MM.1S (cell line): ENCODE measurements around the gene ALG6.

Experiments used
- DNase-seq: peaks from one replicate; pipeline ENCODE4 v3.0.0-alpha.2; 2015
- H2AFZ ChIP-seq: fragments of 300-600 bp; sonication (generic); 2 replicates; pipeline ENCODE4 v1.6.0; 2016; ENCODE audit warnings: antibody characterized with exemption, low read length
- H3F3A ChIP-seq: fragments of 300-600 bp; sonication (generic); 2 replicates; pipeline ENCODE4 v1.6.1; 2016; ENCODE audit warnings: mild to moderate bottlenecking, antibody characterized with exemption, low read length, moderate library complexity, mixed read lengths; ENCODE audit not compliant: insufficient read depth
- H3K27ac ChIP-seq: fragments of 300-600 bp; sonication (generic); 2 replicates; pipeline ENCODE4 v1.5.1; 2016; ENCODE audit warnings: mild to moderate bottlenecking, low read length
- H3K27me3 ChIP-seq: fragments of 300-600 bp; sonication (generic); replicated peaks from 2 replicates; pipeline ENCODE4 v1.6.0; 2016; ENCODE audit warnings: low read length; ENCODE audit not compliant: insufficient read depth
- H3K36me3 ChIP-seq: fragments of 300-600 bp; sonication (generic); replicated peaks from 2 replicates; pipeline ENCODE4 v1.6.1; 2016; ENCODE audit warnings: mild to moderate bottlenecking, low read length, mixed read lengths; ENCODE audit not compliant: insufficient read depth
- H3K4me1 ChIP-seq: fragments of 300-600 bp; sonication (generic); 2 replicates; pipeline ENCODE4 v1.6.1; 2016; ENCODE audit warnings: low read length, mixed read lengths
- H3K4me2 ChIP-seq: fragments of 300-600 bp; sonication (generic); 2 replicates; pipeline ENCODE4 v1.6.0; 2016; ENCODE audit warnings: low read depth, low read length
- H3K4me3 ChIP-seq: fragments of 300-600 bp; sonication (generic); 2 replicates; pipeline ENCODE4 v1.5.1; 2016; ENCODE audit warnings: low read length, mixed read lengths
- H3K79me2 ChIP-seq: fragments of 300-600 bp; sonication (generic); 2 replicates; pipeline ENCODE4 v1.6.1; 2016; ENCODE audit warnings: mixed run types, low read length, mixed read lengths
- H3K9ac ChIP-seq: fragments of 300-600 bp; sonication (generic); 2 replicates; pipeline ENCODE4 v1.6.1; 2016; ENCODE audit warnings: low read length, mixed read lengths
- H3K9me2 ChIP-seq: fragments of 300-600 bp; sonication (generic); replicated peaks from 2 replicates; pipeline ENCODE4 v1.6.1; 2016; ENCODE audit warnings: mild to moderate bottlenecking, low read length, mixed read lengths; ENCODE audit not compliant: insufficient read depth
- H3K9me3 ChIP-seq: fragments of 300-600 bp; sonication (generic); replicated peaks from 2 replicates; pipeline ENCODE4 v1.6.1; 2016; ENCODE audit warnings: mild to moderate bottlenecking, low read length, mixed read lengths; ENCODE audit not compliant: insufficient read depth
- H4K20me1 ChIP-seq: fragments of 300-600 bp; sonication (generic); 2 replicates; pipeline ENCODE4 v1.6.1; 2016; ENCODE audit warnings: mild to moderate bottlenecking, low read length, moderate library complexity, mixed read lengths; ENCODE audit not compliant: insufficient read depth
- EZH2 ChIP-seq: fragments of 300-600 bp; sonication (generic); optimal IDR thresholded peaks from 2 replicates; pipeline ENCODE3; 2017; ENCODE audit warnings: low read depth, mild to moderate bottlenecking, antibody characterized with exemption, low read length, mixed read lengths
- EZH2phosphoT487 ChIP-seq: fragments of 300-600 bp; sonication (generic); IDR thresholded peaks from 2 replicates; pipeline ENCODE4 v1.6.1; 2018; ENCODE audit warnings: antibody characterized with exemption, low read length
- TF ChIP-seq, protein P1 (sequence below): fragments of 300-600 bp; sonication (generic); IDR thresholded peaks from 2 replicates; pipeline ENCODE4 v1.5.1; 2016; ENCODE audit warnings: antibody characterized with exemption, low read length, mixed read lengths

ALG6 gene

GRCh38 chr1:63435161-63435560 is 67.7 kb downstream of the ALG6 start:
- H3K9me2 ChIP-seq: no peaks in the 10 kb centered on the region
- no peak overlapping the region for H3K4me3 ChIP-seq
- H3K27me3 ChIP-seq: no peaks in the 10 kb centered on the region
- TF ChIP-seq EZH2phosphoT487 (no peak), EZH2 (no peak)
- TF ChIP-seq, protein P1, sequence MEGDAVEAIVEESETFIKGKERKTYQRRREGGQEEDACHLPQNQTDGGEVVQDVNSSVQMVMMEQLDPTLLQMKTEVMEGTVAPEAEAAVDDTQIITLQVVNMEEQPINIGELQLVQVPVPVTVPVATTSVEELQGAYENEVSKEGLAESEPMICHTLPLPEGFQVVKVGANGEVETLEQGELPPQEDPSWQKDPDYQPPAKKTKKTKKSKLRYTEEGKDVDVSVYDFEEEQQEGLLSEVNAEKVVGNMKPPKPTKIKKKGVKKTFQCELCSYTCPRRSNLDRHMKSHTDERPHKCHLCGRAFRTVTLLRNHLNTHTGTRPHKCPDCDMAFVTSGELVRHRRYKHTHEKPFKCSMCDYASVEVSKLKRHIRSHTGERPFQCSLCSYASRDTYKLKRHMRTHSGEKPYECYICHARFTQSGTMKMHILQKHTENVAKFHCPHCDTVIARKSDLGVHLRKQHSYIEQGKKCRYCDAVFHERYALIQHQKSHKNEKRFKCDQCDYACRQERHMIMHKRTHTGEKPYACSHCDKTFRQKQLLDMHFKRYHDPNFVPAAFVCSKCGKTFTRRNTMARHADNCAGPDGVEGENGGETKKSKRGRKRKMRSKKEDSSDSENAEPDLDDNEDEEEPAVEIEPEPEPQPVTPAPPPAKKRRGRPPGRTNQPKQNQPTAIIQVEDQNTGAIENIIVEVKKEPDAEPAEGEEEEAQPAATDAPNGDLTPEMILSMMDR: no peak
- H3F3A ChIP-seq: no peaks in the 10 kb centered on the region
- no peak overlapping the region for H3K27ac ChIP-seq
- no peak overlapping the region for H2AFZ ChIP-seq
- H3K9me3 ChIP-seq: no peaks in the 10 kb centered on the region
- no peak for DNase-seq
- H4K20me1 ChIP-seq: no peaks in the 10 kb centered on the region
- H3K4me2 ChIP-seq: no peak overlapping the region
- no peaks in the 10 kb centered on the region for H3K4me1 ChIP-seq
- no peaks in the 10 kb centered on the region for H3K79me2 ChIP-seq
- no peak overlapping the region for H3K9ac ChIP-seq
- no peaks in the 10 kb centered on the region for H3K36me3 ChIP-seq

- Histone ChIP-seq H3F3A (no peaks in the 10 kb centered on the region), H4K20me1 (no peaks in the 10 kb centered on the region), H3K27ac (no peak overlapping the region), H3K36me3 (no peaks in the 10 kb centered on the region; the same call in 1 of the 2 replicates), H3K4me1 (no peaks in the 10 kb centered on the region), H3K79me2 (no peaks in the 10 kb centered on the region), H3K9me3 (no peaks in the 10 kb centered on the region), H3K9ac (no peak overlapping the region), H3K4me3 (no peak overlapping the region), H3K27me3 (no peaks in the 10 kb centered on the region), H3K9me2 (no peaks in the 10 kb centered on the region), H3K4me2 (no peak overlapping the region), H2AFZ (no peak overlapping the region)
- TF ChIP-seq, protein P1: no peak
- TF ChIP-seq EZH2 (no peak), EZH2phosphoT487 (no peak)
- DNase-seq: no peak
These were observed 74.7 kb downstream of the ALG6 start for GRCh38 chr1:63442141-63442475.

GRCh38 chr1:63448731-63449246 is 81.4 kb downstream of the ALG6 start:
- no peaks in the 10 kb centered on the region; the same call in 1 of the 2 replicates for H3K36me3 ChIP-seq
- H3K27me3 ChIP-seq: no peaks in the 10 kb centered on the region
- H3K4me1 ChIP-seq: no peaks in the 10 kb centered on the region
- no peak overlapping the region for H3K4me2 ChIP-seq
- H4K20me1 ChIP-seq: no peaks in the 10 kb centered on the region
- TF ChIP-seq, protein P1: no peak
- TF ChIP-seq EZH2 (no peak), EZH2phosphoT487 (no peak)
- H3F3A ChIP-seq: no peaks in the 10 kb centered on the region
- H3K27ac ChIP-seq: no peak overlapping the region
- H3K4me3 ChIP-seq: no peak overlapping the region
- no peak overlapping the region for H2AFZ ChIP-seq
- no peaks in the 10 kb centered on the region for H3K9me3 ChIP-seq
- H3K9ac ChIP-seq: no peak overlapping the region
- no peaks in the 10 kb centered on the region for H3K9me2 ChIP-seq
- DNase-seq: no peak
- no peaks in the 10 kb centered on the region for H3K79me2 ChIP-seq
